GM20000 (cell line): ENCODE data around the gene BOC.

ENCODE experiments used
- DNase-seq: peaks from one replicate; pipeline ENCODE4 v3.0.0; 2012; ENCODE audit warnings: low spot score
- CTCF ChIP-seq: IDR thresholded peaks from 2 replicates; pipeline ENCODE4 v1.5.1; 2012; ENCODE audit warnings: mild to moderate bottlenecking, control low read depth; ENCODE audit errors: extremely low read depth, missing control alignments

The BOC gene

GRCh38 chr3:113255100-113255853 lies 43.9 kb downstream of the BOC start:
- TF ChIP-seq CTCF, result no peak
- no peak for DNase-seq

GRCh38 chr3:113255854-113256615 lies 44.7 kb downstream of the BOC start:
- DNase-seq, result no peak
- no peak for TF ChIP-seq CTCF

GRCh38 chr3:113258361-113258760 lies 47.0 kb downstream of the BOC start:
- no peak for TF ChIP-seq CTCF
- no peak for DNase-seq

GRCh38 chr3:113259196-113259595 lies 47.8 kb downstream of the BOC start:
- TF ChIP-seq CTCF, result no peak
- no peak for DNase-seq

GRCh38 chr3:113261063-113261625 lies 49.8 kb downstream of the BOC start:
- no peak for DNase-seq
- no peak for TF ChIP-seq CTCF

GRCh38 chr3:113261626-113262303 lies 50.4 kb downstream of the BOC start:
- TF ChIP-seq CTCF, result no peak
- DNase-seq, result no peak

GRCh38 chr3:113262304-113262665 lies 50.9 kb downstream of the BOC start:
- DNase-seq, result no peak
- TF ChIP-seq CTCF, result no peak
